Endothelial cell of umbilical vein (primary cell): ENCODE measurements around the gene CCZ1.
"Not testable (repeated sequence)": the region's sequence is repeated elsewhere in the genome, so short reads cannot be mapped to it uniquely, and the experiment has no call there.

Experiments
- CTCF ChIP-seq, 2 donors: IDR thresholded peaks; 1 replicate in 1 of 2; 2 replicates in 1 of 2; pipeline ENCODE4 v1.5.1; 2011; ENCODE audit warnings: low read length in 2 of 2, mild to moderate bottlenecking in 2 of 2, moderate library complexity in 2 of 2, control low read depth in 1 of 2, inconsistent platforms in 1 of 2, low read depth in 1 of 2; ENCODE audit not compliant: insufficient read depth in 1 of 2; ENCODE audit errors: extremely low read depth in 1 of 2
- EZH2 ChIP-seq: IDR thresholded peaks from 2 replicates; pipeline ENCODE4 v1.6.1; 2012; ENCODE audit warnings: borderline replicate concordance, low read depth, mild to moderate bottlenecking, moderate library complexity, low read length, inconsistent platforms; ENCODE audit not compliant: severe bottlenecking
- FOS ChIP-seq: IDR thresholded peaks from 2 replicates; pipeline ENCODE4 v1.6.1; 2011; ENCODE audit warnings: mild to moderate bottlenecking, low read length, moderate library complexity, borderline replicate concordance; ENCODE audit not compliant: insufficient read depth
- POLR2A ChIP-seq: IDR thresholded peaks from 2 replicates; pipeline ENCODE4 v1.6.1; 2012; ENCODE audit warnings: low read depth, mild to moderate bottlenecking, control low read depth, low read length
- POLR2AphosphoS5 ChIP-seq: IDR thresholded peaks from 2 replicates; pipeline ENCODE4 v1.6.1; 2012; ENCODE audit warnings: low read depth, mild to moderate bottlenecking, control low read depth, low read length, moderate library complexity; ENCODE audit not compliant: insufficient read depth

- TF ChIP-seq CTCF (IDR thresholded peaks at IDR 0.05; ENCODE audit: extremely low read depth in 1 of 2, insufficient read depth in 1 of 2, low read depth in 1 of 2, low read length in 2 of 2); POLR2A; EZH2; POLR2AphosphoS5; FOS: not testable (repeated sequence)
Measured at GRCh38 chr7:5924180-5924579, 25.6 kb downstream of the CCZ1 start.
